ENCODE data around the gene MEGF9.

DNA sequence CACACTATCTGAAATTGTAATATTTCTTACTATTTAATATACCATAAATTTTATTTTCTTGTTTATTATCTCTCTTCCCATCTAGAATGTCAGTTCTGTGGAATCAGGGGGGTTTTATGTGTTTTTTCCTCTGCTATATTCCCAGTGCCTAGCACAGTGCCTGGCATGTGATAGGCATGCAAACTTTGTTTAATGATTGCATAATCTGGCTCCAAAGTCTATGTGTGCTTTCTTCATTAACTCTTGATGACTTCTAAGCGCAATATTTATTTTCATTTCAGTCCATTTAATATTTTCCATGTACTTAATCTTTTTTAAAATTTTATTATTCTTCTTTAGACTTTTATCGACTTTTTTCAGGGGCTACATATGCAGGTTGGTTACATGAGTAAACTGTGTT lies 73.9 kb downstream of the MEGF9 start:
- TF ChIP-seq, protein P1, sequence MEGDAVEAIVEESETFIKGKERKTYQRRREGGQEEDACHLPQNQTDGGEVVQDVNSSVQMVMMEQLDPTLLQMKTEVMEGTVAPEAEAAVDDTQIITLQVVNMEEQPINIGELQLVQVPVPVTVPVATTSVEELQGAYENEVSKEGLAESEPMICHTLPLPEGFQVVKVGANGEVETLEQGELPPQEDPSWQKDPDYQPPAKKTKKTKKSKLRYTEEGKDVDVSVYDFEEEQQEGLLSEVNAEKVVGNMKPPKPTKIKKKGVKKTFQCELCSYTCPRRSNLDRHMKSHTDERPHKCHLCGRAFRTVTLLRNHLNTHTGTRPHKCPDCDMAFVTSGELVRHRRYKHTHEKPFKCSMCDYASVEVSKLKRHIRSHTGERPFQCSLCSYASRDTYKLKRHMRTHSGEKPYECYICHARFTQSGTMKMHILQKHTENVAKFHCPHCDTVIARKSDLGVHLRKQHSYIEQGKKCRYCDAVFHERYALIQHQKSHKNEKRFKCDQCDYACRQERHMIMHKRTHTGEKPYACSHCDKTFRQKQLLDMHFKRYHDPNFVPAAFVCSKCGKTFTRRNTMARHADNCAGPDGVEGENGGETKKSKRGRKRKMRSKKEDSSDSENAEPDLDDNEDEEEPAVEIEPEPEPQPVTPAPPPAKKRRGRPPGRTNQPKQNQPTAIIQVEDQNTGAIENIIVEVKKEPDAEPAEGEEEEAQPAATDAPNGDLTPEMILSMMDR (conservative IDR thresholded peaks at IDR 0.05), result no peak
- TF ChIP-seq ZFX (IDR thresholded peaks at IDR 0.05), result no peak

Data from C4-2B (cell line).